HEK293 (cell line): ENCODE results near the gene MAP1LC3B2.

Source experiments
- CTCF ChIP-seq: fragments of 450-650 bp; formaldehyde crosslinking; IDR thresholded peaks from 2 replicates; pipeline ENCODE4 v1.5.1; 2016; ENCODE audit warnings: missing biosample characterization, missing genetic modification characterization
- ELK4 ChIP-seq: IDR thresholded peaks from 2 replicates; pipeline ENCODE4 v1.6.1; 2011; ENCODE audit warnings: mild to moderate bottlenecking, low read depth, low read length, borderline replicate concordance
- MYNN ChIP-seq: fragments of 450-650 bp; formaldehyde crosslinking; IDR thresholded peaks from 2 replicates; pipeline ENCODE4 v1.5.1; 2016; ENCODE audit warnings: missing biosample characterization, missing genetic modification characterization, borderline replicate concordance
- PRDM6 ChIP-seq: fragments of 450-650 bp; formaldehyde crosslinking; IDR thresholded peaks from 2 replicates; pipeline ENCODE4 v1.5.1; 2017; ENCODE audit warnings: missing biosample characterization, missing genetic modification characterization
- SETDB1 ChIP-seq: IDR thresholded peaks from one replicate; pipeline ENCODE4 v1.6.1; 2017; ENCODE audit warnings: mild to moderate bottlenecking, low read length, moderate library complexity, mixed read lengths; ENCODE audit not compliant: insufficient read length
- ZNF16 ChIP-seq: fragments of 450-650 bp; formaldehyde crosslinking; IDR thresholded peaks from 2 replicates; pipeline ENCODE4 v1.5.1; 2016; ENCODE audit warnings: low read depth, missing biosample characterization, missing genetic modification characterization
- ZNF561 ChIP-seq: fragments of 450-650 bp; IDR thresholded peaks from 2 replicates; pipeline ENCODE4 v1.5.1; 2018; ENCODE audit warnings: missing biosample characterization, missing genetic modification characterization, borderline replicate concordance
- ZNF658 ChIP-seq: fragments of 450-650 bp; formaldehyde crosslinking; IDR thresholded peaks from 2 replicates; pipeline ENCODE4; 2016; ENCODE audit warnings: missing biosample characterization, missing genetic modification characterization
- ZNF76 ChIP-seq: fragments of 450-650 bp; formaldehyde crosslinking; IDR thresholded peaks from 2 replicates; pipeline ENCODE4; 2016; ENCODE audit warnings: low read depth, missing biosample characterization, missing genetic modification characterization, borderline replicate concordance
- ZNF792 ChIP-seq: fragments of 450-650 bp; formaldehyde crosslinking; IDR thresholded peaks from 2 replicates; pipeline ENCODE4 v1.5.1; 2016; ENCODE audit warnings: missing biosample characterization, missing genetic modification characterization
- TF ChIP-seq, protein P1 (sequence below): fragments of 450-650 bp; IDR thresholded peaks from 2 replicates; pipeline ENCODE4 v1.5.1; 2018; ENCODE audit warnings: missing biosample characterization, mild to moderate bottlenecking, missing genetic modification characterization

- no peak for TF ChIP-seq CTCF (tag by site-specific recombination)
- no peak for TF ChIP-seq ZNF658 (tag by site-specific recombination)
- TF ChIP-seq PRDM6 (tag by site-specific recombination), result peak; percentile 96
- TF ChIP-seq ZNF561 (tag by site-specific recombination), result no peak
- TF ChIP-seq MYNN (tag by site-specific recombination), result no peak
- no peak for TF ChIP-seq ZNF76 (tag by site-specific recombination)
- TF ChIP-seq, protein P1, sequence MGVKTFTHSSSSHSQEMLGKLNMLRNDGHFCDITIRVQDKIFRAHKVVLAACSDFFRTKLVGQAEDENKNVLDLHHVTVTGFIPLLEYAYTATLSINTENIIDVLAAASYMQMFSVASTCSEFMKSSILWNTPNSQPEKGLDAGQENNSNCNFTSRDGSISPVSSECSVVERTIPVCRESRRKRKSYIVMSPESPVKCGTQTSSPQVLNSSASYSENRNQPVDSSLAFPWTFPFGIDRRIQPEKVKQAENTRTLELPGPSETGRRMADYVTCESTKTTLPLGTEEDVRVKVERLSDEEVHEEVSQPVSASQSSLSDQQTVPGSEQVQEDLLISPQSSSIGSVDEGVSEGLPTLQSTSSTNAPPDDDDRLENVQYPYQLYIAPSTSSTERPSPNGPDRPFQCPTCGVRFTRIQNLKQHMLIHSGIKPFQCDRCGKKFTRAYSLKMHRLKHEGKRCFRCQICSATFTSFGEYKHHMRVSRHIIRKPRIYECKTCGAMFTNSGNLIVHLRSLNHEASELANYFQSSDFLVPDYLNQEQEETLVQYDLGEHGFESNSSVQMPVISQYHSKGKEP (tag by site-specific recombination), result 0 out of 2 replicates have a peak, but pooled peaks have one; percentile 43
- TF ChIP-seq SETDB1, result no peak
- no peak for TF ChIP-seq ZNF792 (tag by site-specific recombination)
- no peak for TF ChIP-seq ZNF16 (tag by site-specific recombination)
- TF ChIP-seq ELK4, result no peak
These were observed 30.1 kb upstream of the MAP1LC3B2 start for GRCh38 chr12:116529048-116529447.
